Brain microvascular endothelial cell (primary cell): ENCODE data around the gene HMGCL.
A peak's percentile ranks its signal among the peaks of the same experiment; 100 is the strongest.
"Not testable (repeated sequence)": the region's sequence is repeated elsewhere in the genome, so short reads cannot be mapped to it uniquely, and the experiment has no call there.

Experiments used
- DNase-seq: peaks from one replicate; pipeline ENCODE4 v3.0.0-alpha.2; 2020
- H3K27ac ChIP-seq: fragments of 250-450 bp; sonication (Bioruptor Pico); 2 replicates; pipeline ENCODE4 v1.5.1; 2020; ENCODE audit warnings: mild to moderate bottlenecking, moderate library complexity
- H3K27me3 ChIP-seq: fragments of 250-450 bp; sonication (Bioruptor Pico); replicated peaks from 2 replicates; pipeline ENCODE4 v1.5.1; 2020; ENCODE audit warnings: mild to moderate bottlenecking
- H3K36me3 ChIP-seq: fragments of 250-450 bp; sonication (Bioruptor Pico); replicated peaks from 2 replicates; pipeline ENCODE4 v1.5.1; 2020; ENCODE audit warnings: mild to moderate bottlenecking
- H3K4me3 ChIP-seq: 2 replicates; pipeline ENCODE4 v1.5.1; 2011; ENCODE audit warnings: low read depth, mild to moderate bottlenecking, control low read depth, low read length, moderate library complexity
- CTCF ChIP-seq: IDR thresholded peaks from 2 replicates; pipeline ENCODE4 v1.5.1; 2011; ENCODE audit warnings: low read depth, mild to moderate bottlenecking, moderate library complexity, low read length, control low read depth, inconsistent platforms; ENCODE audit errors: missing control alignments
- in situ Hi-C: cut with HindIII; loops from 2 replicates; pipeline ENCODE4 v1.10.0; 2017; ENCODE audit warnings: low sequenced_read_pairs, low pct_ligation_motif_present

HMGCL gene

DNA sequence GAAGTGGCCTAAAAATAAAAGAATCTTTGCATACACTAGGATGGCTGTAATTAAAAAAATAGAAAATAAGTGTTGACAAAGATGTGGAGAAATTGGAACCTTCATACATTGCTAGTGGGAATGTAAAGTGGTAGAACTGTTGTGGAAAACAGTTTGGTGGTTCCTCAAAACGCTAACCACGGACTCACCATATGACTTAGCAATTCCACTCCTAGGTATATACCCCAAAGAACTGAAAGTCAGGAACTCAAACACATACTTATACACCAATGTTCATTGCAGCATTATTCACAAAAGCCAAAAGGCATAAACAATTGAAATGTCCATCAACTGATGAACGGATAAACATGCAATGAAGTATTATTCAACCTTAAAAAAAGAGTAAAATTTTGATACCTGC lies 10.8 kb upstream of the HMGCL start:
- no peak overlapping the region for H3K27ac ChIP-seq
- no peak for TF ChIP-seq CTCF
- H3K36me3 ChIP-seq: no peaks in the 10 kb centered on the region
- H3K27me3 ChIP-seq: peaks cover 2% of the 10 kb centered on the region
- no peak for DNase-seq
- H3K4me3 ChIP-seq: no peak overlapping the region
- in situ Hi-C loops: no loop called here

DNA sequence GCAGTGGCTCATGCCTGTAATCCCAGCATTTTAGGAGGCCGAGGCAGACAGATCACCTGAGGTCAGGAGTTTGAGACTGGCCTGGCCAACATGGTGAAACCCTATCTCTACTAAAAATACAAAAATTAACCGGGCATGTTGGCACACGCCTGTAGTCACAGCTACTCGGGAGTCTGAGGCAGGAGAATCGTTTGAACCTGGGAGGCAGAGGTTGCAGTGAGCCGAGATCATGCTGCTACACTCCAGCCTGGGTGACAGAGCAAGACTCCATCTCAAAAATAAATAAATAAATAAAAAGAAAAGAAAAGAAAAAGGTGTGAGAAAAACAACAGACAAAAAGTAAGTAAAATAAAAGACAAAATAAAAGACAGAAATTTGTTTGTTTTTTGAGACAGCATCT lies 8.9 kb upstream of the HMGCL start:
- H3K4me3 ChIP-seq, H3K27me3 ChIP-seq, in situ Hi-C loops, H3K36me3 ChIP-seq, H3K27ac ChIP-seq, DNase-seq: not testable (repeated sequence)

DNA sequence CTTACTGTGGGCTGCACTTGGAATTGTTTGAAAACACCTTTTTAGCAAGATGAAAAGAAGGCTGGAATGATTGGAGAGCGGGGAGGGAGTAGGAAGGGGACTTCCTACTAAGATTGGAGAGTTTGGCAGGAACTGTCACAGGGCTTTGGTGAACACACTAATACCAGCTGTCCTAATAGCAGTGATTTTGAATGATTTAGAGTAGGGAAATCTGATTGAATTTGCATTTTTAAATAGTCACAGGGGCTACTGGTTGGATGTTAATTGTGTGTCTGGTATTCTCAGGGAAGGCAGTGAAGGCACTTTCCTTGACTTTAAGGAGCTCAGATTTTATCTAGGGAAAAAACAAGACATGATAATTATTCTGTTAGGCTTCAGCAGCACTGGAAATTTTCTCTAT lies 2.5 kb upstream of the HMGCL start:
- Histone ChIP-seq H3K4me3 (no peak overlapping the region), H3K27ac (no peak overlapping the region), H3K36me3 (no peaks in the 10 kb centered on the region), H3K27me3 (no peaks in the 10 kb centered on the region)
- no peak for DNase-seq
- no peak for TF ChIP-seq CTCF
- in situ Hi-C loops: no loop called here

DNA sequence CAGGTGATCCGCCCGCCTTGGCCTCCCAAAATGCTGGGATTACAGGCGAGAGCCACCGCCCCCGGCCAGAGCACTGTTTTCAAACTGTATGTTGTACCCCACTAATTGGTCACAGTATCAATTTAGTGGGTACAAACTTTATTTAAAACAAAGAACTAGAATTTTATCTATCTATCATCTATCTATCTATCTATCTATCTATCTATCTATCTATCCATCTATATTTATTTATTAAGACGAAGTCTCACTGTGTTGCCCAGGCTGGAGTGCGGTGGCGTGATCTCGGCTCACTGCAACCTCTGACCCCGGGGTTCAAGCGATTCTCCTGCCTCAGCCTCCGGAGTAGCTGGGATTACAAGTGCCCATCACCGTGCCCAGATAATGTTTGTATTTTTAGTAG lies 1.4 kb upstream of the HMGCL start:
- H3K27ac ChIP-seq, in situ Hi-C loops, DNase-seq, H3K36me3 ChIP-seq, H3K4me3 ChIP-seq, H3K27me3 ChIP-seq: not testable (repeated sequence)

DNA sequence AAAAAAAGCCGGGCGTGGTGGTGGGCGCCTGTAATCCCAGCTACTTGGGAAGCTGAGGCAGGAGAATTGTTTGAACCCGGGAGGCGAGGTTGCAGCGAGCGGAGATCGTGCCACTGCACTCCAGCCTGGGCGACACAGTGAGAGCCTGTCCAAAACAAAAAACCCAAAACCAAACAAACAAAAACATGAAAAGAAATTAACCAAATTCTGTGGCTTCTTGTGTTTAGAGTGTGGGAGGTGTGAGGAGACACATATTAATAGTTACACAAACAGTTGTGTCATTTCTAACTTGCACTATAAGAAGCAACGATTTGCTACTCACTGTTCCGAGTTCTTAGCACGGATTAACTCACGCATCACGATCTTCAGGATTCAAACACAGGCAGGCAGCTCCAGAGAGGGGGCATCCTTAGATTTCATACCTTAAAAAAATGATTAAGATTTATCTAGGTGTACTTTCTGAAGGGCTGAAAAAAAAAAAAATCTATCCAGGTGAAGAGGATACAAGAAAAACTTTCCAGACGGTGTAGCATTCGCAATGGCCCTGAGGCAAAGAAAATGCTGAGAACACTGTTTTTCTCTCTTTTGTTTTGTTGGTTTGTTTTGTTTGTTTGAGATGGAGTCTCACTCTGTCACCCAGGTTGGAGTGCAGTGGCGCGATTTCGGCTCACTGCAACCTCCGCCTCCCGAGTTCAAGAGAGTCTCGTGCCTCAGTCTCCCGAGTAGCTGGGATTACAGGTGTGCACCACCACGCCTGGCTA lies 713 bp upstream of the HMGCL start:
- Histone ChIP-seq H3K27ac (peak overlapping the region; percentile 82), H3K36me3 (no peaks in the 10 kb centered on the region), H3K27me3 (no peaks in the 10 kb centered on the region), H3K4me3 (peak overlapping the region; percentile 9)
- in situ Hi-C loops: no loop called here
- DNase-seq: no peak
- TF ChIP-seq CTCF: no peak

DNA sequence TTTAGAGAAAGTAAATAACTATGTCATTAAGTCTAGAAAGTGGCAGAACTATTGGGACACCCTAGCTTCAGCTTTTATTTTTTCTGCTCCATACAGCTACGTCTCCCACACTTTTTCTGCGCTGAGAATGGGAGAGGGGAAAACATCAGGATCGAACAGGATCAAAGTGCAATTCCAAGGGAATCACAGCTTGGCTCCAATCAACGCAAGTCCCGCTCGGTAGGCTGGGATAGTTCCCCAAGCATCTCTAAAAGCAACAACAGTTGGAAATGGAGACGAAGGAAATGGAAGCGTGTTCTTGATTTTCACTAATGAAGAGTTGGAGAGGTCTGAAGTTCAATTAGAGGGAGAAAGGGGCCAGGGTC lies 536 bp downstream of the HMGCL start:
- no peak for DNase-seq
- Histone ChIP-seq H3K27me3 (no peaks in the 10 kb centered on the region), H3K36me3 (no peaks in the 10 kb centered on the region), H3K27ac (peak overlapping the region; percentile 82), H3K4me3 (peak overlapping the region; percentile 92)
- no peak for TF ChIP-seq CTCF
- in situ Hi-C loops: no loop called here

DNA sequence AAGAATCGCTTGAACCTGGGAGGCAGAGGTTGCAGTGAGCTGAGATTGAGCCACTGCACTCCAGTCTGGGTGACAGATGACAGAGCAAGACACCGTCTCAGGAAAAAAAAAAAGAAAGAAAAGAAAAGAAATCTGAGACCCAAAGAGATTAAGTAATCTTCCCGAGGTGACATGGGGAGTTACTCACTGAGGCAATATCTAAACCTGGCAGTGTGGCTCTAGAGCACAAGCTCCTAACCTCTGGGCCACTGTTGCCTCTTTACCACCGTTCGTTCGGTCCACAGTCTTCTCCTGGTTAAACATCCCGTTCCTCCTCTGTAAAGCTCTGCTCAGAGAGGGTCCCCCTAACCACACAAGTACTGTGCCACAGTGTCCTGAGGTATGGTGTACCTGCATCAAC lies 1.5 kb downstream of the HMGCL start:
- in situ Hi-C loops: no loop called here
- no peak overlapping the region for H3K27ac ChIP-seq
- DNase-seq: no peak
- H3K4me3 ChIP-seq: no peak overlapping the region
- H3K36me3 ChIP-seq: no peaks in the 10 kb centered on the region
- H3K27me3 ChIP-seq: no peaks in the 10 kb centered on the region
- no peak for TF ChIP-seq CTCF
